Measurements from ENCODE around the gene PAX3. TPM values are rescaled to one million over a fixed set of nuclear protein-coding genes. Genes with fewer than 3 reads are reported as not detected.

Gene PAX3
- total and polyA plus RNA-seq, 4 donors, result not detected

GRCh38 chr2:222270396-222270795 lies 28.4 kb downstream of the PAX3 start:
- DNase-seq, result no peak
- H3K4me1 ChIP-seq (ENCODE audit: control insufficient read depth in 5 of 5, insufficient read depth in 5 of 5, low read length in 5 of 5), result peaks cover 0 to 12% (median 0%) of the 10 kb centered on the region in 5 donors
- no peaks in the 10 kb centered on the region for H3K36me3 ChIP-seq (ENCODE audit: control insufficient read depth in 4 of 4, insufficient read depth in 4 of 4, low read length in 4 of 4)
- WGBS, 2 donors, result 85 to 89% methylated on average over 3 of the region's 3 CpGs
- H3K27ac ChIP-seq (ENCODE audit: low read depth in 1 of 2, low read length in 1 of 2), result no peak overlapping the region
- TF ChIP-seq, protein P1, sequence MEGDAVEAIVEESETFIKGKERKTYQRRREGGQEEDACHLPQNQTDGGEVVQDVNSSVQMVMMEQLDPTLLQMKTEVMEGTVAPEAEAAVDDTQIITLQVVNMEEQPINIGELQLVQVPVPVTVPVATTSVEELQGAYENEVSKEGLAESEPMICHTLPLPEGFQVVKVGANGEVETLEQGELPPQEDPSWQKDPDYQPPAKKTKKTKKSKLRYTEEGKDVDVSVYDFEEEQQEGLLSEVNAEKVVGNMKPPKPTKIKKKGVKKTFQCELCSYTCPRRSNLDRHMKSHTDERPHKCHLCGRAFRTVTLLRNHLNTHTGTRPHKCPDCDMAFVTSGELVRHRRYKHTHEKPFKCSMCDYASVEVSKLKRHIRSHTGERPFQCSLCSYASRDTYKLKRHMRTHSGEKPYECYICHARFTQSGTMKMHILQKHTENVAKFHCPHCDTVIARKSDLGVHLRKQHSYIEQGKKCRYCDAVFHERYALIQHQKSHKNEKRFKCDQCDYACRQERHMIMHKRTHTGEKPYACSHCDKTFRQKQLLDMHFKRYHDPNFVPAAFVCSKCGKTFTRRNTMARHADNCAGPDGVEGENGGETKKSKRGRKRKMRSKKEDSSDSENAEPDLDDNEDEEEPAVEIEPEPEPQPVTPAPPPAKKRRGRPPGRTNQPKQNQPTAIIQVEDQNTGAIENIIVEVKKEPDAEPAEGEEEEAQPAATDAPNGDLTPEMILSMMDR (IDR thresholded peaks at IDR 0.05; ENCODE audit: control extremely low read depth, extremely low read depth), result no peak
- ATAC-seq (ENCODE audit: insufficient read depth, low FRiP score), result no peak
- H3K9ac ChIP-seq (ENCODE audit: insufficient read depth in 1 of 2, low read length in 2 of 2), result no peak overlapping the region
- H3K4me3 ChIP-seq, result no peak overlapping the region
- peaks cover 0 to 37% (median 28%) of the 10 kb centered on the region in 3 donors for H3K27me3 ChIP-seq (ENCODE audit: control insufficient read depth in 3 of 3, insufficient read depth in 3 of 3, low read length in 2 of 3)
- H3K9me3 ChIP-seq (ENCODE audit: control insufficient read depth in 4 of 4, insufficient read depth in 3 of 4, low read length in 3 of 4), result peaks cover 0 to 2% (median 0%) of the 10 kb centered on the region in 4 donors

- peaks cover 0 to 2% (median 0%) of the 10 kb centered on the region in 4 donors for H3K9me3 ChIP-seq (ENCODE audit: control insufficient read depth in 4 of 4, insufficient read depth in 3 of 4, low read length in 3 of 4)
- ATAC-seq (ENCODE audit: insufficient read depth, low FRiP score) (no peak), DNase-seq (no peak)
- H3K4me1 ChIP-seq (ENCODE audit: control insufficient read depth in 5 of 5, insufficient read depth in 5 of 5, low read length in 5 of 5), result peaks cover 0 to 12% (median 0%) of the 10 kb centered on the region in 5 donors
- no peak overlapping the region for H3K4me3 ChIP-seq
- no peaks in the 10 kb centered on the region for H3K36me3 ChIP-seq (ENCODE audit: control insufficient read depth in 4 of 4, insufficient read depth in 4 of 4, low read length in 4 of 4)
- H3K27me3 ChIP-seq (ENCODE audit: control insufficient read depth in 3 of 3, insufficient read depth in 3 of 3, low read length in 2 of 3), result peaks cover 0 to 35% (median 25%) of the 10 kb centered on the region in 3 donors
- WGBS, 2 donors, result 45 to 46% methylated on average over 9 of the region's 9 CpGs
- H3K27ac ChIP-seq (ENCODE audit: low read depth in 1 of 2, low read length in 1 of 2), result no peak overlapping the region
- H3K9ac ChIP-seq (ENCODE audit: insufficient read depth in 1 of 2, low read length in 2 of 2), result no peak overlapping the region
- TF ChIP-seq, protein P1 (IDR thresholded peaks at IDR 0.05; ENCODE audit: control extremely low read depth, extremely low read depth), result no peak
These were observed 29.7 kb downstream of the PAX3 start for GRCh38 chr2:222269132-222269531.

- Histone ChIP-seq H3K27me3 (ENCODE audit: control insufficient read depth in 3 of 3, insufficient read depth in 3 of 3, low read length in 2 of 3) (peaks cover 0 to 35% (median 25%) of the 10 kb centered on the region in 3 donors), H3K4me1 (ENCODE audit: control insufficient read depth in 5 of 5, insufficient read depth in 5 of 5, low read length in 5 of 5) (peaks cover 0 to 12% (median 0%) of the 10 kb centered on the region in 5 donors), H3K9me3 (ENCODE audit: control insufficient read depth in 4 of 4, insufficient read depth in 3 of 4, low read length in 3 of 4) (peaks cover 0 to 2% (median 0%) of the 10 kb centered on the region in 4 donors), H3K4me3 (no peak overlapping the region), H3K36me3 (ENCODE audit: control insufficient read depth in 4 of 4, insufficient read depth in 4 of 4, low read length in 4 of 4) (no peaks in the 10 kb centered on the region), H3K9ac (ENCODE audit: insufficient read depth in 1 of 2, low read length in 2 of 2) (no peak overlapping the region), H3K27ac (ENCODE audit: low read depth in 1 of 2, low read length in 1 of 2) (no peak overlapping the region)
- TF ChIP-seq, protein P1 (IDR thresholded peaks at IDR 0.05; ENCODE audit: control extremely low read depth, extremely low read depth), result no peak
- ATAC-seq (ENCODE audit: insufficient read depth, low FRiP score), result no peak
- DNase-seq, result no peak
- WGBS, 2 donors, result 35 to 39% methylated on average over 16 of the region's 16 CpGs
These were observed 30.3 kb downstream of the PAX3 start for GRCh38 chr2:222268311-222268990.
